ENCODE data around the gene BAZ2B.

DNA sequence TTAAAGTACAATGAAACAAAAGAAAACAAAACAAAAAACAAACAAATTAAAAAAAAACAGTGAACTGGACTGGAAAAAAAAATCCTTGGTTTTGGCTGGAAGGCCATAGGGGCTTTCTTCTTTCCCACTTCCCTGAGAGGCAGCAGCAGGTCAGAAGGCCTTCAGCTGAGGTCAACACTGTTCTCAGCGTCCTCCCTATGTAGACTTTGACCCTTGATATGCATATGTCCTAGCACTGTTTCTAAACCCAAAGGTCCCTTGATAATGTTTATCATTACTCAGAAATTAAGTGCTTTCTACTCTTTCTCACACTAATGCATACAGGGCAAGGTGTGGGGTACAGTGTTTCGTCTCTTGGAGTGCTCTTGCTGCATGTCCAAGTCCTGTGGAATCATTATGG, 254.3 kb downstream of the BAZ2B start:
- TF ChIP-seq, protein P1, sequence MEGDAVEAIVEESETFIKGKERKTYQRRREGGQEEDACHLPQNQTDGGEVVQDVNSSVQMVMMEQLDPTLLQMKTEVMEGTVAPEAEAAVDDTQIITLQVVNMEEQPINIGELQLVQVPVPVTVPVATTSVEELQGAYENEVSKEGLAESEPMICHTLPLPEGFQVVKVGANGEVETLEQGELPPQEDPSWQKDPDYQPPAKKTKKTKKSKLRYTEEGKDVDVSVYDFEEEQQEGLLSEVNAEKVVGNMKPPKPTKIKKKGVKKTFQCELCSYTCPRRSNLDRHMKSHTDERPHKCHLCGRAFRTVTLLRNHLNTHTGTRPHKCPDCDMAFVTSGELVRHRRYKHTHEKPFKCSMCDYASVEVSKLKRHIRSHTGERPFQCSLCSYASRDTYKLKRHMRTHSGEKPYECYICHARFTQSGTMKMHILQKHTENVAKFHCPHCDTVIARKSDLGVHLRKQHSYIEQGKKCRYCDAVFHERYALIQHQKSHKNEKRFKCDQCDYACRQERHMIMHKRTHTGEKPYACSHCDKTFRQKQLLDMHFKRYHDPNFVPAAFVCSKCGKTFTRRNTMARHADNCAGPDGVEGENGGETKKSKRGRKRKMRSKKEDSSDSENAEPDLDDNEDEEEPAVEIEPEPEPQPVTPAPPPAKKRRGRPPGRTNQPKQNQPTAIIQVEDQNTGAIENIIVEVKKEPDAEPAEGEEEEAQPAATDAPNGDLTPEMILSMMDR (IDR thresholded peaks at IDR 0.05), result no peak
- TF ChIP-seq TCF7 (CRISPR knock-in tag; IDR thresholded peaks at IDR 0.05; ENCODE audit: low read depth) (no peak), NR1H2 (CRISPR knock-in tag; IDR thresholded peaks at IDR 0.05) (no peak), NFYB (CRISPR knock-in tag; conservative IDR thresholded peaks at IDR 0.05; ENCODE audit: low read depth) (no peak), MXD4 (CRISPR knock-in tag; IDR thresholded peaks at IDR 0.05; ENCODE audit: borderline replicate concordance) (no peak), FOXK1 (CRISPR knock-in tag; IDR thresholded peaks at IDR 0.05) (no peak), JUN (CRISPR knock-in tag; IDR thresholded peaks at IDR 0.05) (no peak), CBFB (CRISPR knock-in tag; IDR thresholded peaks at IDR 0.05; ENCODE audit: low read depth) (no peak), ZNF232 (CRISPR knock-in tag; IDR thresholded peaks at IDR 0.05) (no peak), ESRRA (CRISPR knock-in tag; IDR thresholded peaks at IDR 0.05; ENCODE audit: borderline replicate concordance) (no peak), TEAD4 (CRISPR knock-in tag; IDR thresholded peaks at IDR 0.05) (no peak)
- TF ChIP-seq, protein P2, sequence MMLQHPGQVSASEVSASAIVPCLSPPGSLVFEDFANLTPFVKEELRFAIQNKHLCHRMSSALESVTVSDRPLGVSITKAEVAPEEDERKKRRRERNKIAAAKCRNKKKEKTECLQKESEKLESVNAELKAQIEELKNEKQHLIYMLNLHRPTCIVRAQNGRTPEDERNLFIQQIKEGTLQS (CRISPR knock-in tag; conservative IDR thresholded peaks at IDR 0.05), result no peak
- TF ChIP-seq, protein P3, sequence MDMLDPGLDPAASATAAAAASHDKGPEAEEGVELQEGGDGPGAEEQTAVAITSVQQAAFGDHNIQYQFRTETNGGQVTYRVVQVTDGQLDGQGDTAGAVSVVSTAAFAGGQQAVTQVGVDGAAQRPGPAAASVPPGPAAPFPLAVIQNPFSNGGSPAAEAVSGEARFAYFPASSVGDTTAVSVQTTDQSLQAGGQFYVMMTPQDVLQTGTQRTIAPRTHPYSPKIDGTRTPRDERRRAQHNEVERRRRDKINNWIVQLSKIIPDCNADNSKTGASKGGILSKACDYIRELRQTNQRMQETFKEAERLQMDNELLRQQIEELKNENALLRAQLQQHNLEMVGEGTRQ (CRISPR knock-in tag; IDR thresholded peaks at IDR 0.05), result no peak
- TF ChIP-seq, protein P4, sequence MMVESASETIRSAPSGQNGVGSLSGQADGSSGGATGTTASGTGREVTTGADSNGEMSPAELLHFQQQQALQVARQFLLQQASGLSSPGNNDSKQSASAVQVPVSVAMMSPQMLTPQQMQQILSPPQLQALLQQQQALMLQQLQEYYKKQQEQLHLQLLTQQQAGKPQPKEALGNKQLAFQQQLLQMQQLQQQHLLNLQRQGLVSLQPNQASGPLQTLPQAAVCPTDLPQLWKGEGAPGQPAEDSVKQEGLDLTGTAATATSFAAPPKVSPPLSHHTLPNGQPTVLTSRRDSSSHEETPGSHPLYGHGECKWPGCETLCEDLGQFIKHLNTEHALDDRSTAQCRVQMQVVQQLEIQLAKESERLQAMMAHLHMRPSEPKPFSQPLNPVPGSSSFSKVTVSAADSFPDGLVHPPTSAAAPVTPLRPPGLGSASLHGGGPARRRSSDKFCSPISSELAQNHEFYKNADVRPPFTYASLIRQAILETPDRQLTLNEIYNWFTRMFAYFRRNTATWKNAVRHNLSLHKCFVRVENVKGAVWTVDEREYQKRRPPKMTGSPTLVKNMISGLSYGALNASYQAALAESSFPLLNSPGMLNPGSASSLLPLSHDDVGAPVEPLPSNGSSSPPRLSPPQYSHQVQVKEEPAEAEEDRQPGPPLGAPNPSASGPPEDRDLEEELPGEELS (CRISPR knock-in tag; IDR thresholded peaks at IDR 0.05), result no peak

All from WTC11 (cell line).